ENCODE results near the gene MTIF3. TPM values are rescaled to one million over a fixed set of nuclear protein-coding genes. Genes with fewer than 3 reads are reported as not detected.

MTIF3 gene
- total and polyA plus RNA-seq, 2 experiments from 2014 or later = 40.7 to 64.0 TPM

- Histone ChIP-seq H3K36me3 (ENCODE audit: low read depth) (no peaks in the 10 kb centered on the region), H3K9me2 (ENCODE audit: insufficient read depth) (no peaks in the 10 kb centered on the region), H3K27ac (no peak overlapping the region), H3K27me3 (replicated peaks; ENCODE audit: insufficient read depth) (peaks cover 43% of the 10 kb centered on the region), H3K4me2 (ENCODE audit: unreplicated experiment) (no peak overlapping the region), H2AFZ (no peak overlapping the region), H3K9me3 (ENCODE audit: low read depth) (no peaks in the 10 kb centered on the region), H3K79me2 (ENCODE audit: insufficient read depth) (no peaks in the 10 kb centered on the region), H3K9ac (no peak overlapping the region), H3F3A (ENCODE audit: insufficient read depth) (no peaks in the 10 kb centered on the region), H4K20me1 (ENCODE audit: insufficient read depth) (no peaks in the 10 kb centered on the region), H3K4me3 (no peak overlapping the region), H3K4me1 (ENCODE audit: insufficient read depth) (no peaks in the 10 kb centered on the region)
- TF ChIP-seq EZH2 (IDR thresholded peaks at IDR 0.05; ENCODE audit: insufficient read depth, poor library complexity, severe bottlenecking) = no peak
- TF ChIP-seq EZH2phosphoT487 (IDR thresholded peaks at IDR 0.05; ENCODE audit: insufficient read depth, low read depth) = no peak
- in situ Hi-C loops (cut with MboI) = no loop called here
- 63 to 76% methylated on average over 1 of the region's 1 CpG for WGBS, 2 experiments (ENCODE audit: low coverage in 1 of 2, low lambda C conversion rate in 2 of 2, missing lambda C conversion rate in 2 of 2)
- DNase-seq = no peak
These were observed 35.2 kb downstream of the MTIF3 start for GRCh38 chr13:27415116-27415515.

GRCh38 chr13:27411341-27411740 is 39.0 kb downstream of the MTIF3 start:
- Histone ChIP-seq H3K36me3 (ENCODE audit: low read depth) (no peaks in the 10 kb centered on the region), H3K4me1 (ENCODE audit: insufficient read depth) (no peaks in the 10 kb centered on the region), H3K4me3 (no peak overlapping the region), H3K79me2 (ENCODE audit: insufficient read depth) (no peaks in the 10 kb centered on the region), H3K9ac (no peak overlapping the region), H3K27ac (no peak overlapping the region), H3K4me2 (ENCODE audit: unreplicated experiment) (no peak overlapping the region), H3F3A (ENCODE audit: insufficient read depth) (no peaks in the 10 kb centered on the region), H3K9me2 (ENCODE audit: insufficient read depth) (no peaks in the 10 kb centered on the region), H3K9me3 (ENCODE audit: low read depth) (no peaks in the 10 kb centered on the region), H3K27me3 (replicated peaks; ENCODE audit: insufficient read depth) (peaks cover 75% of the 10 kb centered on the region), H4K20me1 (ENCODE audit: insufficient read depth) (no peaks in the 10 kb centered on the region), H2AFZ (no peak overlapping the region)
- WGBS, 2 experiments (ENCODE audit: low coverage in 1 of 2, low lambda C conversion rate in 2 of 2, missing lambda C conversion rate in 2 of 2) = 62 to 67% methylated on average over 3 of the region's 3 CpGs
- TF ChIP-seq EZH2phosphoT487 (IDR thresholded peaks at IDR 0.05; ENCODE audit: insufficient read depth, low read depth) (no peak), EZH2 (IDR thresholded peaks at IDR 0.05; ENCODE audit: insufficient read depth, poor library complexity, severe bottlenecking) (no peak)
- DNase-seq = no peak
- in situ Hi-C loops (cut with MboI) = no loop called here

- H3K9ac ChIP-seq = no peak overlapping the region
- H3K4me1 ChIP-seq (ENCODE audit: insufficient read depth) = no peaks in the 10 kb centered on the region
- no peak overlapping the region for H2AFZ ChIP-seq
- WGBS, 2 experiments (ENCODE audit: low coverage in 1 of 2, low lambda C conversion rate in 2 of 2, missing lambda C conversion rate in 2 of 2) = 56 to 61% methylated on average over 2 of the region's 2 CpGs
- H3K27me3 ChIP-seq (replicated peaks; ENCODE audit: insufficient read depth) = peaks cover 64% of the 10 kb centered on the region
- H3K27ac ChIP-seq = no peak overlapping the region
- in situ Hi-C loops (cut with MboI) = no loop called here
- H3K4me2 ChIP-seq (ENCODE audit: unreplicated experiment) = no peak overlapping the region
- H3K9me3 ChIP-seq (ENCODE audit: low read depth) = no peaks in the 10 kb centered on the region
- no peaks in the 10 kb centered on the region for H3K9me2 ChIP-seq (ENCODE audit: insufficient read depth)
- no peak for DNase-seq
- peaks cover 2% of the 10 kb centered on the region; the same call in 1 of the 2 replicates for H3F3A ChIP-seq (ENCODE audit: insufficient read depth)
- H4K20me1 ChIP-seq (ENCODE audit: insufficient read depth) = no peaks in the 10 kb centered on the region
- H3K4me3 ChIP-seq = no peak overlapping the region
- no peaks in the 10 kb centered on the region for H3K36me3 ChIP-seq (ENCODE audit: low read depth)
- no peaks in the 10 kb centered on the region for H3K79me2 ChIP-seq (ENCODE audit: insufficient read depth)
- TF ChIP-seq EZH2 (IDR thresholded peaks at IDR 0.05; ENCODE audit: insufficient read depth, poor library complexity, severe bottlenecking) (no peak), EZH2phosphoT487 (IDR thresholded peaks at IDR 0.05; ENCODE audit: insufficient read depth, low read depth) (no peak)
These were observed 41.4 kb downstream of the MTIF3 start for GRCh38 chr13:27409013-27409412.

- no peak overlapping the region for H3K4me2 ChIP-seq (ENCODE audit: unreplicated experiment)
- H3K27ac ChIP-seq = no peak overlapping the region
- TF ChIP-seq EZH2phosphoT487 (IDR thresholded peaks at IDR 0.05; ENCODE audit: insufficient read depth, low read depth) = no peak
- no peak for TF ChIP-seq EZH2 (IDR thresholded peaks at IDR 0.05; ENCODE audit: insufficient read depth, poor library complexity, severe bottlenecking)
- no peaks in the 10 kb centered on the region for H3K36me3 ChIP-seq (ENCODE audit: low read depth)
- peaks cover 8% of the 10 kb centered on the region for H3K4me1 ChIP-seq (ENCODE audit: insufficient read depth)
- H3K9me2 ChIP-seq (ENCODE audit: insufficient read depth) = no peaks in the 10 kb centered on the region
- no peak overlapping the region for H3K9ac ChIP-seq
- H3K9me3 ChIP-seq (ENCODE audit: low read depth) = no peaks in the 10 kb centered on the region
- WGBS, 2 experiments (ENCODE audit: low coverage in 1 of 2, low lambda C conversion rate in 2 of 2, missing lambda C conversion rate in 2 of 2) = 4 to 5% methylated on average over 4 of the region's 4 CpGs
- H2AFZ ChIP-seq = no peak overlapping the region
- H4K20me1 ChIP-seq (ENCODE audit: insufficient read depth) = no peaks in the 10 kb centered on the region
- H3F3A ChIP-seq (ENCODE audit: insufficient read depth) = peaks cover 12% of the 10 kb centered on the region; the same call in 1 of the 2 replicates
- H3K79me2 ChIP-seq (ENCODE audit: insufficient read depth) = no peaks in the 10 kb centered on the region
- no peak for DNase-seq
- no peak overlapping the region for H3K4me3 ChIP-seq
- H3K27me3 ChIP-seq (replicated peaks; ENCODE audit: insufficient read depth) = peaks cover 56% of the 10 kb centered on the region
- in situ Hi-C loops (cut with MboI) = no loop called here
These were observed 42.3 kb downstream of the MTIF3 start for GRCh38 chr13:27408074-27408473.
